Skeletal muscle tissue (tissue), 4 donors: ENCODE measurements around the gene NCF4. TPM values are rescaled to one million over a fixed set of nuclear protein-coding genes. Genes with fewer than 3 reads are reported as not detected.
A peak's percentile ranks its signal among the peaks of the same experiment; 100 is the strongest.

Experiments
- H3K27ac ChIP-seq: one replicate; pipeline ENCODE4 v1.7.0; 2013; ENCODE audit warnings: mild to moderate bottlenecking, low read depth, low read length, inconsistent platforms
- H3K27me3 ChIP-seq, 3 donors: one replicate each; pipeline ENCODE4 v1.7.0; 2013; ENCODE audit warnings: low read length in 3 of 3; ENCODE audit not compliant: control insufficient read depth in 3 of 3, insufficient read depth in 3 of 3
- H3K36me3 ChIP-seq, 3 donors: one replicate each; pipeline ENCODE4 v1.7.0; 2013; ENCODE audit warnings: low read length in 3 of 3; ENCODE audit not compliant: control insufficient read depth in 3 of 3, insufficient read depth in 3 of 3
- H3K4me1 ChIP-seq, 3 donors: one replicate each; pipeline ENCODE4 v1.7.0; 2013; ENCODE audit warnings: low read length in 3 of 3, mild to moderate bottlenecking in 3 of 3; ENCODE audit not compliant: control insufficient read depth in 3 of 3, insufficient read depth in 3 of 3
- H3K4me3 ChIP-seq, 3 donors: one replicate each; pipeline ENCODE4 v1.7.0; 2013; ENCODE audit warnings: low read length in 3 of 3
- H3K9ac ChIP-seq, 3 donors: one replicate each; pipeline ENCODE4 v1.7.0; 2013; ENCODE audit warnings: low read length in 3 of 3, mild to moderate bottlenecking in 3 of 3, moderate library complexity in 2 of 3, low read depth in 1 of 3
- H3K9me3 ChIP-seq, 3 donors: one replicate each; pipeline ENCODE4 v1.7.0; 2013; ENCODE audit warnings: low read length in 3 of 3; ENCODE audit not compliant: control insufficient read depth in 3 of 3
- total RNA-seq: library from RNA; depleted of rRNA; stranded (reverse); fragments of >200 nt; gene quantifications from one replicate; pipeline ENCODE4 v1.2.3, GENCODE V29; 2014
- donor health status: Osteomylitis.

Gene NCF4
- total RNA-seq, 1 donor from 2014 or later = 6.8 TPM

- Histone ChIP-seq H3K4me3 (no peak overlapping the region), H3K36me3 (no peaks in the 10 kb centered on the region), H3K27me3 (peaks cover 55 to 83% (median 62%) of the 10 kb centered on the region in 3 donors), H3K4me1 (peaks cover 14 to 36% (median 15%) of the 10 kb centered on the region in 3 donors), H3K9ac (no peak overlapping the region), H3K9me3 (no peaks in the 10 kb centered on the region), H3K27ac (no peak overlapping the region)
Measured at GRCh38 chr22:36819112-36819511, 41.7 kb upstream of the NCF4 start.

GRCh38 chr22:36822581-36822980, 38.2 kb upstream of the NCF4 start:
- Histone ChIP-seq H3K4me3 (no peak overlapping the region), H3K27me3 (peaks cover 28 to 66% (median 33%) of the 10 kb centered on the region in 3 donors), H3K9ac (no peak overlapping the region), H3K36me3 (no peaks in the 10 kb centered on the region), H3K9me3 (no peaks in the 10 kb centered on the region), H3K4me1 (peaks cover 16 to 25% (median 16%) of the 10 kb centered on the region in 3 donors), H3K27ac (no peak overlapping the region)

- no peaks in the 10 kb centered on the region for H3K36me3 ChIP-seq
- peak overlapping the region in 2 of 3 donors; percentile 14 to 16 for H3K9ac ChIP-seq
- H3K9me3 ChIP-seq = no peaks in the 10 kb centered on the region
- H3K4me1 ChIP-seq = peaks cover 16 to 25% (median 16%) of the 10 kb centered on the region in 3 donors
- H3K27me3 ChIP-seq = peaks cover 21 to 58% (median 29%) of the 10 kb centered on the region in 3 donors
- no peak overlapping the region for H3K27ac ChIP-seq
- no peak overlapping the region for H3K4me3 ChIP-seq
Measured at GRCh38 chr22:36823186-36823839, 37.5 kb upstream of the NCF4 start.

GRCh38 chr22:36824655-36825054, 36.2 kb upstream of the NCF4 start:
- Histone ChIP-seq H3K36me3 (no peaks in the 10 kb centered on the region), H3K27me3 (peaks cover 15 to 52% (median 23%) of the 10 kb centered on the region in 3 donors), H3K9ac (no peak overlapping the region), H3K9me3 (no peaks in the 10 kb centered on the region), H3K4me1 (peaks cover 14 to 16% (median 16%) of the 10 kb centered on the region in 3 donors), H3K27ac (no peak overlapping the region), H3K4me3 (no peak overlapping the region)

- Histone ChIP-seq H3K36me3 (no peaks in the 10 kb centered on the region), H3K4me3 (no peak overlapping the region), H3K9ac (no peak overlapping the region), H3K4me1 (peaks cover 13 to 16% (median 16%) of the 10 kb centered on the region in 3 donors), H3K27me3 (peaks cover 11 to 49% (median 23%) of the 10 kb centered on the region in 3 donors), H3K27ac (no peak overlapping the region), H3K9me3 (no peaks in the 10 kb centered on the region)
Measured at GRCh38 chr22:36826262-36826661, 34.5 kb upstream of the NCF4 start.

DNA sequence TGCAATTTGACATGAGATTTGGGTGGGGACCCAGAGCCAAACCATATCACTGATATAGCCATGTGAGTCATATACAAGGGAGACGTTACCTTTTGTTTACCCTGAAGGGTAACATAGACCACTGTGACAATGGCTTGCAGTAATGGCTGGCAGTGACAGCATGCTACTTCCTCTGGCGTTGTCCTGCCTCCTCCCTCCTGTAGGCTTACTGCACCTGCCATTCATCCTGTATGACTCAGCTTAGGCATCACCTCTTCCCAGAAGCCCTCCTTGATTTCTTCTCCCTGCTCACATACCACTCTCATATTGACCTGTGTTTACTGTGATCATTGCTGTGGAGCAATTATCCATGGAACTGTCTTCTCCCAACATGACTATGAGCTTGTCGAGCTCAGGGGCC, 32.0 kb upstream of the NCF4 start:
- Histone ChIP-seq H3K36me3 (no peaks in the 10 kb centered on the region), H3K9ac (no peak overlapping the region), H3K9me3 (no peaks in the 10 kb centered on the region), H3K27me3 (peaks cover 11 to 41% (median 21%) of the 10 kb centered on the region in 3 donors), H3K4me3 (no peak overlapping the region), H3K4me1 (peaks cover 0 to 9% (median 6%) of the 10 kb centered on the region in 3 donors), H3K27ac (no peak overlapping the region)

- Histone ChIP-seq H3K27ac (no peak overlapping the region), H3K36me3 (no peaks in the 10 kb centered on the region), H3K27me3 (peaks cover 7 to 37% (median 17%) of the 10 kb centered on the region in 3 donors), H3K9ac (no peak overlapping the region), H3K9me3 (no peaks in the 10 kb centered on the region), H3K4me3 (no peak overlapping the region), H3K4me1 (peaks cover 0 to 9% (median 6%) of the 10 kb centered on the region in 3 donors)
Measured at GRCh38 chr22:36829370-36830002, 31.3 kb upstream of the NCF4 start.

GRCh38 chr22:36830601-36831000, 30.2 kb upstream of the NCF4 start:
- no peak overlapping the region for H3K4me3 ChIP-seq
- no peaks in the 10 kb centered on the region for H3K36me3 ChIP-seq
- H3K27me3 ChIP-seq = peaks cover 10 to 31% (median 21%) of the 10 kb centered on the region in 3 donors
- peaks cover 0 to 9% (median 6%) of the 10 kb centered on the region in 3 donors for H3K4me1 ChIP-seq
- no peak overlapping the region for H3K9ac ChIP-seq
- no peaks in the 10 kb centered on the region for H3K9me3 ChIP-seq
- no peak overlapping the region for H3K27ac ChIP-seq

- no peaks in the 10 kb centered on the region for H3K36me3 ChIP-seq
- no peak overlapping the region for H3K9ac ChIP-seq
- H3K4me3 ChIP-seq = no peak overlapping the region
- H3K27ac ChIP-seq = no peak overlapping the region
- H3K9me3 ChIP-seq = no peaks in the 10 kb centered on the region
- peaks cover 10 to 35% (median 25%) of the 10 kb centered on the region in 3 donors for H3K27me3 ChIP-seq
- H3K4me1 ChIP-seq = peaks cover 0 to 7% (median 2%) of the 10 kb centered on the region in 3 donors
Measured at GRCh38 chr22:36831206-36831605, 29.6 kb upstream of the NCF4 start.

DNA sequence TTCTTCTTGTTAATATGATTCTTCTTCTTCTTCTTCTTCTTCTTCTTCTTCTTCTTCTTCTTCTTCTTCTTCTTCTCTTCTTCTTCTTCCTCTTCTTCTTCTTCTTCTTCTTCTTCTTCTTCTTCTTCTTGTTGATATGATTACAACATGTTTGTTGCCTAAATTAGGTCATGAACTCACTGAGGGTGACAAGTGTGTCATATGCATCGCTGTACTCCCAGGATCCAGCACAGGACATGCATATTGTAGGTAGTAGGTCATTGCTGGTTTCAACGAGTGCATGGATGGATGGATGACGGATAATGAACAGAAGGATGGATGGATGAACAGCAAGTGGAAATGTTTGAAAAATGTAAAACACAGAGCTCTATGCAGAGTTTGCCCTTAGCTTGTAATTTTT, 29.1 kb upstream of the NCF4 start:
- Histone ChIP-seq H3K36me3 (no peaks in the 10 kb centered on the region), H3K27me3 (peaks cover 10 to 35% (median 25%) of the 10 kb centered on the region in 3 donors), H3K9ac (no peak overlapping the region), H3K4me1 (peaks cover 0 to 2% (median 0%) of the 10 kb centered on the region in 3 donors), H3K27ac (no peak overlapping the region), H3K4me3 (no peak overlapping the region), H3K9me3 (no peaks in the 10 kb centered on the region)
